Left lung (tissue), 10 donors: ENCODE data around the gene ANKRD16. TPM values are rescaled to one million over a fixed set of nuclear protein-coding genes. Genes with fewer than 3 reads are reported as not detected.
A peak's percentile ranks its signal among the peaks of the same experiment; 100 is the strongest.

Source experiments
- ATAC-seq: fragments of 200-7000 bp; cut with Tn5 transposase; one replicate; pipeline ENCODE4 v1.9.1; 2020; ENCODE audit warnings: moderate library complexity
- DNase-seq, 4 donors: peaks; one replicate each; pipeline ENCODE4 v3.0.0-alpha.2; 2013 to 2020
- H3K27ac ChIP-seq, 2 donors: fragments of 200-600 bp; sonication (generic) in 1 of 2; one replicate each; pipeline versions ENCODE4 v1.5.0 to v1.8.0; 2020 to 2021
- H3K27me3 ChIP-seq, 2 donors: fragments of 200-600 bp; sonication (generic) in 1 of 2; one replicate each; pipeline versions ENCODE4 v1.5.0 to v1.8.0; 2020 to 2021
- H3K36me3 ChIP-seq, 2 donors: fragments of 200-600 bp; sonication (generic) in 1 of 2; one replicate each; pipeline versions ENCODE4 v1.5.0 to v1.8.0; 2020 to 2021
- H3K4me1 ChIP-seq, 2 donors: fragments of 200-600 bp; one replicate each; pipeline ENCODE4 v1.8.0; 2021
- H3K4me3 ChIP-seq, 2 donors: fragments of 200-600 bp; sonication (generic) in 1 of 2; one replicate each; pipeline versions ENCODE4 v1.5.0 to v1.8.0; 2020 to 2021; ENCODE audit warnings: mild to moderate bottlenecking in 1 of 2
- H3K9me3 ChIP-seq, 2 donors: fragments of 200-600 bp; sonication (generic) in 1 of 2; one replicate each; pipeline versions ENCODE4 v1.5.0 to v1.8.0; 2020 to 2021
- intact Hi-C, 2 donors: fragments of 100-400 bp; cut with DNase I; formaldehyde crosslinking; loops; one replicate each; pipeline versions ENCODE4 v1.11.2 to v1.14.2; 2022
- polyA plus RNA-seq, 6 donors: library from polyadenylated mRNA; unstranded; fragments of 120-200 nt; gene quantifications; one replicate each; pipeline ENCODE4 v1.2.1, GENCODE V29; 2013; ENCODE audit not compliant: insufficient read length in 6 of 6
- total RNA-seq, 2 donors: library from RNA; stranded (reverse); fragmentation: NEBNext Ultra II Directional; extraction: Animal tissue kit (Norgen Biotek cat#: 25700); gene quantifications; one replicate each; pipeline ENCODE4 v1.2.1, GENCODE V29; 2021
- TF ChIP-seq, protein P1 (sequence below), 2 donors: fragments of 200-600 bp; sonication (generic) in 1 of 2; IDR thresholded peaks; one replicate each; pipeline versions ENCODE4 v1.5.0 to v1.8.0; 2021; ENCODE audit warnings: antibody characterized with exemption in 2 of 2
- donor health status: DM: no; HTN: yes; CAD: no.
- donor health status: DM: no; HTN: no; CAD: no.

ANKRD16 gene
- total and polyA plus RNA-seq, 8 donors: 4.4 to 13.0 (median 11.7) TPM

DNA sequence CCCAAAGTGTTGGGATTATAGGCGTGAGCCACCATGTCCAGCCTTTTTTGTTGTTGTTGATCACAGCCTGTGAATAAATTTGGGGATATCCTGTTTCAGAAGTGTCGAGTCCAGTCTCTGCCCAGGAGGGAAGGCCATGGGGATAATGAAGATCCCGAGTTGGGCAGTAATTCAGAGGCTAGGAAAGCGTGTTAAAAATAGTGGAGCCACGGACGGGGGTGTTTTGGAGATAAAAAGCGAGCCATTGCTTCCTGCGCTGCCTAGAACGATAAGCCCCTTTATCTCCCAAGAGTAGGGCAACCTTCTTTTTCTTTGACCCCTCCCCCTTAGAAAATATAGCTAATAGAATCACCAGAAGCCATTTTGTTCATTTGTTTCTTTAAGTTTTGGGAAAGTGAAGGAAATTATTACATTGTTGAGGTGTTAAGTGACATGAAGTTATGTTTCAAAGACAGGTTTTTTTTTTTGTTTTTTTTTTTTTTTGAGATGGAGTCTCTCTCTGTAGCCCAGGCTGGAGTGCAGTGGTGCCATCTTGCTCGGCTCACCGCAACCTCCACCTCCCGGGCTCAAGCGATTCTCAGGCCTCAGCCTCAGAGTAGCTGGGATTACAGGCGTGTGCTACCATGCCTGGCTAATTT is 44.3 kb upstream of the ANKRD16 start:
- intact Hi-C loops: no loop called here
- ATAC-seq (no peak), DNase-seq (no peak)
- no peak overlapping the region for H3K4me3 ChIP-seq
- TF ChIP-seq, protein P1, sequence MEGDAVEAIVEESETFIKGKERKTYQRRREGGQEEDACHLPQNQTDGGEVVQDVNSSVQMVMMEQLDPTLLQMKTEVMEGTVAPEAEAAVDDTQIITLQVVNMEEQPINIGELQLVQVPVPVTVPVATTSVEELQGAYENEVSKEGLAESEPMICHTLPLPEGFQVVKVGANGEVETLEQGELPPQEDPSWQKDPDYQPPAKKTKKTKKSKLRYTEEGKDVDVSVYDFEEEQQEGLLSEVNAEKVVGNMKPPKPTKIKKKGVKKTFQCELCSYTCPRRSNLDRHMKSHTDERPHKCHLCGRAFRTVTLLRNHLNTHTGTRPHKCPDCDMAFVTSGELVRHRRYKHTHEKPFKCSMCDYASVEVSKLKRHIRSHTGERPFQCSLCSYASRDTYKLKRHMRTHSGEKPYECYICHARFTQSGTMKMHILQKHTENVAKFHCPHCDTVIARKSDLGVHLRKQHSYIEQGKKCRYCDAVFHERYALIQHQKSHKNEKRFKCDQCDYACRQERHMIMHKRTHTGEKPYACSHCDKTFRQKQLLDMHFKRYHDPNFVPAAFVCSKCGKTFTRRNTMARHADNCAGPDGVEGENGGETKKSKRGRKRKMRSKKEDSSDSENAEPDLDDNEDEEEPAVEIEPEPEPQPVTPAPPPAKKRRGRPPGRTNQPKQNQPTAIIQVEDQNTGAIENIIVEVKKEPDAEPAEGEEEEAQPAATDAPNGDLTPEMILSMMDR (IDR thresholded peaks at IDR 0.05): no peak
- peaks cover 0 to 91% of the 10 kb centered on the region in 2 donors for H3K36me3 ChIP-seq
- H3K27me3 ChIP-seq: no peaks in the 10 kb centered on the region
- peaks cover 0 to 4% of the 10 kb centered on the region in 2 donors for H3K4me1 ChIP-seq
- peak overlapping the region in 1 of 2 donors; percentile 23 for H3K27ac ChIP-seq
- no peaks in the 10 kb centered on the region for H3K9me3 ChIP-seq

DNA sequence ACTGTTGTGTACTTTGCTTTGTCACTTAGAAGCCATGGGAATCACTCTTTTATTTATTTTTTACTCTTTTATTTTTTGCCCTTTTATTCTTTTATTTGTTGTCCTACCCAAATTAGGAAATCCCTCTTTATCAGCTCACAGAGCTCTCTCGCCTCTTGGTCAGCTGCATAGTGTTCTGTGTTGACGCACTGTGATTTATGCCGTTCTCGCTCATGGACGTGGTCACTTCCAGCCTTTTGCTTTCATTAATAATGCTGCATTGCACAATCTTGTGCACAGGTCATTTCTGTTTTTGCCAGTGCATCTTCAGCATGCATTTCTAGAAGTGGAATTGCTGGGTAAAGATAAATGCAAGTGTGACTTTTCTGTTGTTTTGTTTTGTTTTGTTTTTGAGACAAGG is 42.7 kb upstream of the ANKRD16 start:
- TF ChIP-seq, protein P1 (IDR thresholded peaks at IDR 0.05): no peak
- peaks cover 0 to 91% of the 10 kb centered on the region in 2 donors for H3K36me3 ChIP-seq
- DNase-seq (no peak), ATAC-seq (peak; percentile 68)
- peaks cover 0 to 4% of the 10 kb centered on the region in 2 donors for H3K4me1 ChIP-seq
- no peak overlapping the region for H3K4me3 ChIP-seq
- no peaks in the 10 kb centered on the region for H3K9me3 ChIP-seq
- H3K27ac ChIP-seq: peak overlapping the region; percentile 9 to 45
- intact Hi-C loops: no loop called here
- no peaks in the 10 kb centered on the region for H3K27me3 ChIP-seq

GRCh38 chr10:5930272-5930671 is 40.6 kb upstream of the ANKRD16 start:
- Histone ChIP-seq H3K4me3 (no peak overlapping the region), H3K4me1 (peaks cover 0 to 4% of the 10 kb centered on the region in 2 donors), H3K27ac (no peak overlapping the region), H3K36me3 (peaks cover 0 to 91% of the 10 kb centered on the region in 2 donors), H3K27me3 (no peaks in the 10 kb centered on the region), H3K9me3 (no peaks in the 10 kb centered on the region)
- DNase-seq (no peak), ATAC-seq (no peak)
- TF ChIP-seq, protein P1 (IDR thresholded peaks at IDR 0.05): no peak
- intact Hi-C loops: no loop called here

GRCh38 chr10:5929442-5929841 is 39.7 kb upstream of the ANKRD16 start:
- TF ChIP-seq, protein P1 (IDR thresholded peaks at IDR 0.05): no peak
- Histone ChIP-seq H3K27me3 (no peaks in the 10 kb centered on the region), H3K9me3 (no peaks in the 10 kb centered on the region), H3K4me1 (peaks cover 0 to 4% of the 10 kb centered on the region in 2 donors), H3K4me3 (no peak overlapping the region), H3K27ac (no peak overlapping the region), H3K36me3 (peaks cover 0 to 91% of the 10 kb centered on the region in 2 donors)
- DNase-seq (no peak), ATAC-seq (no peak)
- intact Hi-C loops: no loop called here

DNA sequence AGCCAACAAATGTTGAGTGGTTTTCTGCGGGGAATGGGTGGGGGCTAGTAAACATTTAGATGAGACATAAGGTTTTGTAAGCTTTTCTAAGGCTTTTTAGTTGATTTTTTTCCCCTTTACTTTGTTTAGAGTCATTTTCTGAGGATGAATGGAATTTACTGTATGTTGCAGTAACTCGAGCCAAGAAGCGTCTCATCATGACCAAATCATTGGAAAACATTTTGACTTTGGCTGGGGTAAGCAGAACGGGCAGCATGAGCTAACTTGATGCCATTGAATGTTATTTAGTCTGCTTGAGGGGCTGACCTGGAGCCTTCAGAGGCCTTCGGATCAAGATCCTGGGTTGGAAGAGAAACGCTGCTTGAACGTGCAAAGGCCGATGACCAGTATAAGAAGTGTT is 37.6 kb upstream of the ANKRD16 start:
- no peak overlapping the region for H3K27ac ChIP-seq
- H3K27me3 ChIP-seq: no peaks in the 10 kb centered on the region
- ATAC-seq: no peak
- TF ChIP-seq, protein P1 (IDR thresholded peaks at IDR 0.05): no peak
- no peak overlapping the region for H3K4me3 ChIP-seq
- H3K9me3 ChIP-seq: no peaks in the 10 kb centered on the region
- peaks cover 0 to 4% of the 10 kb centered on the region in 2 donors for H3K4me1 ChIP-seq
- peaks cover 6 to 99% of the 10 kb centered on the region in 2 donors for H3K36me3 ChIP-seq
- intact Hi-C loops: no loop called here
- DNase-seq: no peak
